Activated CD8-positive, alpha-beta memory T cell treated with anti-CD3 and anti-CD28 coated beads, Interleukin-2, amount 50 U/mL, for 1 hour (primary cell): ENCODE measurements around the gene KLK15.

Source experiments
- DNase-seq: peaks from one replicate; pipeline ENCODE4 v3.0.0-alpha.2; 2020; ENCODE audit errors: extremely low read depth

The KLK15 gene

GRCh38 chr19:50843701-50844221 lies 10.4 kb upstream of the KLK15 start:
- DNase-seq: no peak

GRCh38 chr19:50843205-50843604 lies 9.8 kb upstream of the KLK15 start:
- DNase-seq: no peak

GRCh38 chr19:50842130-50842529 lies 8.8 kb upstream of the KLK15 start:
- DNase-seq: no peak

- DNase-seq: no peak
These were observed 6.6 kb upstream of the KLK15 start for GRCh38 chr19:50839712-50840655.

DNA sequence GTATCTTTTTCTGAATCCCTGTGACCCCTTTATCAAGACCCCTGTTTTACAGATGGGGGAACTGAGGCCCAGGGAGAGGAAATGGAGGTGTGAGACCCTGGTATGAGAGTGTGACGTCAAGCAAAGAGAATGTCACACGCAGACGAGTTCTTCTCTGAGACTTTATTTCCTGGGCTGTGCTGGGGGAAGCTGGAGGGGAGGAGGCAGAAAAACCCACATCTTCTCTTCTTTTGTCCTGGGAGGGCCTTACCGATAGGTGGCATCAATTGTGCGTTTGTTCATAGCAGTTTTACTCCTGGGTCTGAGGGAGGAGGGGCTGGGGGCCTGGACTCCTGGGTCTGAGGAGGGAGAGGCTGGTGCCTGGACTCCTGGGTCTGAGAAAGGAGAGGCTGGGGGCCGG lies 4.9 kb upstream of the KLK15 start:
- DNase-seq: no peak

DNA sequence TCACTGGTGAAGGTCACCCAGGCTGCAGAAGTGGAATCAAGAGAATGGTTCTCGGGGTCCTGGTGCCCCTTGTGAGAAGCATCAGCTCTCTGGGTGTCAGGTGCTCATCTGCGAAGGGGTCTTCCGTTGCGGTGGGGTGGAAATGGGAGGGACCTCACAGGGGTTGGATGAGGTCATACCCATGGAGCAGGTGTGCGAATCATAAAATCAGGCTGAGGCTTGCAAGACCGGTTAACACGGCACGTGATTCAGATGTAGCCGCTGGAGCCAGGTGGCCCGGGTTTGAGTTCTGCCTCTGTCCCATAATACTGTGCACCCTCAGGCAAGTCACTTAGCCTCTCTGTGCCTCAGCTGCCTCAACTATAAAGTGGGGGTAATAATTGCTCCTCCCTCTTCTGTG lies 3.9 kb upstream of the KLK15 start:
- DNase-seq: no peak

GRCh38 chr19:50836543-50837195 lies 3.3 kb upstream of the KLK15 start:
- DNase-seq: no peak

DNA sequence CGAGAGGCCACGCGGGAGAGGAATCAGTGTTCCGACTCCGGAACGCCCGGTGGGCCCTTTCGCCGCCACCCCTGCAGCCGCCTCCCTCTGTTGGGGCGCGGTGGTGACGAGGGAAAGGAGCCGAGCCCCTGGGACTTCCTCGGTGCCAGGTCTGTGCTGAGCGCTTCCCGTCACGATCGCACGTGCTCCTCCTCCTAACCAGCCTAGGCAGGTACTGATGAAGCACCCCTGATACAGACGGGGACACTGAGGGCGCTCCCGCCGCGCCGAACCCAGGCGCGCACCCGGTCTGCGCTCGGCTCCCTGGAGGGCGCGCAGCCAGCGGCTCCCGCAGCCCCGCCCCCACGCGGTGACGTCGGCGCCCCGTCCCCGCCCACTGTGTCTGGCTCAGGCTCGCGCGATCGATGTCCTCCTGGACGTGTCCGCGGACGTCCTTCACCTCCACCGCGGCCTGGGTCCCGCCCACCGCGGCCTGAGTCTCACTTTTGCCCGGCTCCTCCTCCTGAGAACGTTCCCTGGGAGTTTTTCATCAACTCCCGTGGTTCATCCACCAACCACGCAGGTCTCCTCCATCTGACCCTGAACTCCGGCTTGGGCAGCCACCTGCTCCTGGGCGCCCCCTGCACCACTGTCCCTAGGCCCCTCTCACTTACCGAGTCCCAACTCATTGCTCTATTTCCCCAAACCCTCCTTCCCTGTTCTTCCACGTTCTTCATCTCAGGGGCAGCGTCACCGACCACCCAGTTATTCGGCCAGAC lies 2.6 kb upstream of the KLK15 start:
- no peak for DNase-seq

DNA sequence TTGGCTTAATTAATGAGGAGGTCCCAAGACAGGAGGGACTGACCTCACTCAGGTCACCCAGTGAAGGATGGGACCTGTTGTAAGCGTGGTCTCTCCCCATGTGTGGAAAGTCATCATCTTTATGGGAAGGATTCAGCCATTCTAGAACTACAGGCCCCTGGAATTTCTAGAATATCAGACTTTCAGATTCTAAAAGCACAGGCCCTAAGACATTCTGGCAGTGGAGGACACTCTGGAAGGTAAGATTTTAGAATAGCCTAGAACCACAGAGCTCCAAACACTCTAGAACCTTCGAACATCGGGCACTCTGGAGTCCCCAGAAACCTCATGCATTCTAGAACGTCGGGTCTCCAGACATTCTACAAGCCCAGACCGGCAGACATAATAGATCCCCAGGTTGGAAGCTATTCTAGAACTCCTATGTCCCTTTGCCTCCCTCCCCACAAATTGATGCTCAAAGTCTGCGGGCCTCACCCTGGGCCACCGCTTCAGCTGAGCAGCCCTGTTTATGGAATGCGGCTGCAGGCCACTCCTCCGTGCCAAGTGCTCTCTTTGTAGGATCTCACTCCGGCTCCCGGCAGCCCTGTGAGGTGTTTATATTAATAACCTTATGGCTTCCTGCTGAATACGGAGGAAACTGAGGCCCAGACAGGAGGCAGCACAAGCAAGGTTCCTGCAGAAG lies 1.9 kb upstream of the KLK15 start:
- no peak for DNase-seq

DNA sequence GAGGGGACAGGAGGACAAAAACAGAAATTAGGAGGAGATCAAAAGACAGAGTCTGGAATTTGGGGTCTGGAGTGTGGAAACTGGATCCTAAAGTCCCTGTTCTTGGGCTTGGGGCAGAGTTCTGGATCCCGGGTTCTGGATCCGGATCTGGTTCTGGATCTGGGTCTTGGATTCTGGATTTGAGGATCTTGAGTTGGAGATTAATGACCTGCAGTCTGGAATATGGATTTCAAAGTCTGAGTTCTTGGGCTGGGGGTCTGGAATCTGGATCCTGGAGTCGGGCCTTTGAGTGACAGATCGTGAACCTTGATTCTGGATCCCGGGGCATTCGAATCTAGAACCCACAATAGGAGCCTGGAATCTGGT lies 411 bp upstream of the KLK15 start:
- DNase-seq: no peak

DNA sequence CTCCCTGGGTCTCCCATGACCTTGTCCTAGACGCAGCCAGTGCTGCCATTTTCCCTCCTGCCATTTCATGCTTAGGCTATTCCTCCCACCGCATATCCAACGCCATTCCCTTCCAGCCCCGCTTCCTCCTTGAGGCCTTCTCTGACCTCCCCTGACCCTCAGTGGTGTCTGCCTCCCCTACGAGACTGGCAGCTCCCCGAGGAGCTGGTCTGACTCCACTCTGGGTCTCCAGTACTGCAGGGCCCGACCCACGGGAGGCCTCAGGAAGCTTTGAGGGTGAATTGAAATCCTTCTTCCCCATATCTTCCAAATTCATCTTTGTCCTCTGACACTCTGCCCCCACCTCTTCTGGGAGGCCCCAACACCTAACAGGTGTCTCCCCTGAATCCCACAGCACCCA lies 708 bp downstream of the KLK15 start:
- no peak for DNase-seq

DNA sequence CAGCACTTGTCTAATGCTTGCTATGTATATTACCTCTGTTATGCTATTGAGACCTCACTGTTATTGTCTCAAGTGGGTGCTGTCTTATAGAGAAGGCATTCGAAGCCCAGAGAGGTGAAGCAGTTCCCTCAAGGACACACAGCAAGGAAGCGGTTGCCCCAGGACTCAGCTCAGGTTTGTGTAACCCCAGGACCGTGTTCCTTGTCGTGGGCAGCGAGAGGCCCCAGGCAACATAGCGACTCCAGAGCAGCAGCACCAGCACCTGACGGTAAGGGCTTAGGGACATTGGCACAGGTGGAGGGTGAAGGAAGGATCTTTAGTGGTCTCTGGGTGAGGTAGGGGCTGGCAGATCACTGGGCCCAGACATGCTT lies 2.4 kb downstream of the KLK15 start:
- DNase-seq: no peak

GRCh38 chr19:50830266-50831025 lies 2.9 kb downstream of the KLK15 start:
- DNase-seq: no peak

DNA sequence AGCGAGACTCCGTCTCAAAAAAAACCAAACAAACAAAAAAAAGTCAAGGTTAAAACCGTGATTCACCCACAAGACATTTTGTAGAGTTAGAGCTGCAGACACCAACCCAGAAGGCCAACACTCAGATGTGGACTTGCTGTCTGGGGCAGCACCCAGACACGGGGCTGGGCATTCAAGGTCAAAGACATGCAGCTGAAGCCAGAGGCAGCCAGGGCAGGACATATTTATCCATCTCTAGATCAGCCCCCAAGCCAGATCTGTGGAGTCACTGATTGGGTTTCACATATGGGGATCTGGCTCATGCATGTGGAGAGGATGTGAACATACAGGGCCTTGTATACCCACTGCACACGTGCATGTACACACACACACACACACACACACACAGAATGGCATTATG lies 3.6 kb downstream of the KLK15 start:
- no peak for DNase-seq

- DNase-seq: no peak
These were observed 5.9 kb downstream of the KLK15 start for GRCh38 chr19:50827476-50827875.

DNA sequence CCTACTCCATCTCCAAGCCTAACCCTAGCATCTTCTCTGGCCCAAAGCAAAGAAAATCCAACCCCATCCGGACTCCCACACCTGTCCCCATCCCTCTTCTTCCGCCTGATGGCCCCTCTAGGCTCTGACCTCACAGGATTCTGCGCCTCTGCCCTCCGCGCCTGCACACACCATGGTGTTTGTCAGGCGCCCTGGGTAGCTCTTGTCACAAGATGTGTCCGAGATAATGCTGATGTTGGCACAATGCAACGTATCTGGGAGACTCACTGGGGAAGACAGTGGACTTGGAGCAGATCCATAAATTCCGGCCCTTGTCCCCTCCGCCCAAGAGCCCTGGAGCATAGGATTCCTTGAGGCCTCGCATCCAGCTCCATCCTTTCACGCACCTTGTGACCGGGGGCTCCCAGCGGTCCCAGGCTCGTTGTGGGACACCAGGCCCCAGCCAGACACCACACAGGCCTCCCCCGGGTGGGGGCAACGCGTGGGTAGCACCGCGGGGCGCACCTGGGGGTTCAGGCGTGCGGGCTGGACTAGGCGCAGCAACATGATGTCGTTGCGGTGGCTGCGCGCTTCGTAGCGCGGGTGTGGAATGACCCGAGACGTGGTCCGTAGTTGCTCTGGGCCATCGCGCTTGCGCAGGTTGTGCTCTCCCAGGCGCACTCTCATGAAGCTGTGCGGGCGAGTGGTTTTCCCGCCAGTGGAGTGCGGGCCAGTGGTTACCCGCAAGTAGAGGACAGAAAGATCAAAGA lies 6.7 kb downstream of the KLK15 start:
- no peak for DNase-seq

- no peak for DNase-seq
These were observed 9.9 kb downstream of the KLK15 start, which contains the start of gene KLK1 for GRCh38 chr19:50823389-50824042. Gene KLK1 (minus strand): TSS chr19:50823787. CDS start chr19:50823748, 39 bp downstream.

DNA sequence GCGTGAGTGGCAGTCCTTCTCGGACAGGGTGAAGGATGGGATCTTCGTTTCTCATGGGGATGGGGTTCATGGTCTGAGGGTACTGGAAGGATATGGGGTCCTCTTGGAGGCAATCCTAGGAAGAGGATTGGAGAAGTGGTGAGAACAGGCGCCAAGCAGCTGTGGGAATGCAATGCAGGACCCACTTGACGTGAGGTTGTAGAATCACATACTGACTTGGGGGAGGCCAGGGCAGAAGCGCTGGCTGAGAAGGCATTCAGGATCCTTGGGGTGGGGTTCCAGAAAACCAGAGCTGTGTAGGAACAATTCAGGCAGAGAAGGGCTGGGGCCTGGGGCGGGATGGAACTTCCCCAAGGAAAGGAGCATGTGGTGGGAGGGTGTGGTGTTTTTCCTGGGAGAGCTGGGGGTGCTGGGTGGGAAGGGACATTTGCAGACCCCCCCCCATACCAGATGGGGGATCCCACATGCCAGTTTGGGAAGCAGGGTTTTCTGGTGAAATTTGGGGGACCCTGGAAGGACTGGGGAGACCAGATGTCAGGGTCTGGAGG lies 10.6 kb downstream of the KLK15 start:
- no peak for DNase-seq

GRCh38 chr19:50821622-50822021 lies 11.8 kb downstream of the KLK15 start:
- DNase-seq: no peak
